ENCODE measurements around the gene CNDP1.

DNA sequence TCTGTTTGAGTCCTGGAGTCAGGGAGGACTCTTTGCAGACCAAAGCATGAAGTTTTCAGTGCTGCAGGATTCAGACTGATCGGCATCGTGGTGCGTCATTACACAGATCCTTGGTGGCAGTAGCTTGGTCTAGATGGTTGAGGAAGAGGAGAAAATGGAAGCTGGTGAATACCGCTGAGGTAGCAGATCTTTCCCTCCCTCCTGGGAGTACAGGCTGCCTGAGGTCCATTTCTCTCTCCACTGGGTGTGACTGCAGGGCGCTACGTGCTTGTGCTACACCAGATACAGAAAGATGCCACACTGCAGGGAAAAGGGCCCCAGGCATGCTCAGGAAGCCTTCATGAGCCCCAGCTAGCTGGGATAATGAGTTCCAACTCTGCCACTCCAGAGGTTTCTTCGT, 3.3 kb upstream of the CNDP1 start:
- TF ChIP-seq, protein P1, sequence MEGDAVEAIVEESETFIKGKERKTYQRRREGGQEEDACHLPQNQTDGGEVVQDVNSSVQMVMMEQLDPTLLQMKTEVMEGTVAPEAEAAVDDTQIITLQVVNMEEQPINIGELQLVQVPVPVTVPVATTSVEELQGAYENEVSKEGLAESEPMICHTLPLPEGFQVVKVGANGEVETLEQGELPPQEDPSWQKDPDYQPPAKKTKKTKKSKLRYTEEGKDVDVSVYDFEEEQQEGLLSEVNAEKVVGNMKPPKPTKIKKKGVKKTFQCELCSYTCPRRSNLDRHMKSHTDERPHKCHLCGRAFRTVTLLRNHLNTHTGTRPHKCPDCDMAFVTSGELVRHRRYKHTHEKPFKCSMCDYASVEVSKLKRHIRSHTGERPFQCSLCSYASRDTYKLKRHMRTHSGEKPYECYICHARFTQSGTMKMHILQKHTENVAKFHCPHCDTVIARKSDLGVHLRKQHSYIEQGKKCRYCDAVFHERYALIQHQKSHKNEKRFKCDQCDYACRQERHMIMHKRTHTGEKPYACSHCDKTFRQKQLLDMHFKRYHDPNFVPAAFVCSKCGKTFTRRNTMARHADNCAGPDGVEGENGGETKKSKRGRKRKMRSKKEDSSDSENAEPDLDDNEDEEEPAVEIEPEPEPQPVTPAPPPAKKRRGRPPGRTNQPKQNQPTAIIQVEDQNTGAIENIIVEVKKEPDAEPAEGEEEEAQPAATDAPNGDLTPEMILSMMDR (IDR thresholded peaks at IDR 0.05) = no peak
- TF ChIP-seq POLR2AphosphoS5 (IDR thresholded peaks at IDR 0.05) (no peak), POLR2A (IDR thresholded peaks at IDR 0.05) (no peak), EP300 (IDR thresholded peaks at IDR 0.05) (no peak)
